Natural killer cell (primary cell): ENCODE measurements around the gene P4HTM. TPM values are rescaled to one million over a fixed set of nuclear protein-coding genes. Genes with fewer than 3 reads are reported as not detected.
A peak's percentile ranks its signal among the peaks of the same experiment; 100 is the strongest.

Source experiments
- ATAC-seq, 3 donors: fragments of 150-1000 bp in 2 of 3; fragments of 200-7000 bp in 1 of 3; cut with Tn5 transposase; 1 replicate in 1 of 3; 2 replicates in 2 of 3; pipeline ENCODE4 v1.10.0; 2021; ENCODE audit warnings: mild to moderate bottlenecking in 2 of 3, moderate library complexity in 2 of 3
- DNase-seq, 2 donors: peaks; one replicate each; pipeline versions ENCODE4 v3.0.0 to v3.0.0-alpha.2; 2013 to 2021; ENCODE audit warnings: mixed read lengths in 1 of 2
- H3K27ac ChIP-seq: one replicate; pipeline ENCODE4 v1.5.1; 2013; ENCODE audit warnings: mild to moderate bottlenecking, low read length
- H3K27me3 ChIP-seq: one replicate; pipeline ENCODE4 v1.6.1; 2013; ENCODE audit warnings: low read length; ENCODE audit not compliant: control insufficient read depth, insufficient read depth
- H3K36me3 ChIP-seq: one replicate; pipeline ENCODE4 v1.6.1; 2013; ENCODE audit warnings: low read length; ENCODE audit not compliant: control insufficient read depth, insufficient read depth
- H3K4me1 ChIP-seq: one replicate; pipeline ENCODE4 v1.6.1; 2013; ENCODE audit warnings: low read length; ENCODE audit not compliant: control insufficient read depth, insufficient read depth
- H3K4me3 ChIP-seq: one replicate; pipeline ENCODE4 v1.5.1; 2013; ENCODE audit warnings: low read length
- H3K9me3 ChIP-seq: one replicate; pipeline ENCODE4 v1.6.1; 2013; ENCODE audit warnings: low read length; ENCODE audit not compliant: control insufficient read depth, insufficient read depth
- H3K27ac Mint-ChIP-seq, 2 donors: one replicate each; pipeline ENCODE4 v1.8.0; 2022; ENCODE audit warnings: mild to moderate bottlenecking in 2 of 2, mixed read lengths in 2 of 2, moderate library complexity in 1 of 2
- H3K27me3 Mint-ChIP-seq, 2 donors: one replicate each; pipeline ENCODE4 v1.8.0; 2022; ENCODE audit warnings: low read depth in 2 of 2, mixed read lengths in 2 of 2
- H3K36me3 Mint-ChIP-seq: one replicate; pipeline ENCODE4 v1.8.0; 2022; ENCODE audit warnings: mixed read lengths
- H3K4me1 Mint-ChIP-seq, 2 donors: one replicate each; pipeline ENCODE4 v1.8.0; 2022; ENCODE audit warnings: mixed read lengths in 2 of 2
- H3K4me3 Mint-ChIP-seq: one replicate; pipeline ENCODE4 v1.8.0; 2022; ENCODE audit warnings: mild to moderate bottlenecking, moderate library complexity, mixed read lengths
- H3K9me3 Mint-ChIP-seq, 2 donors: one replicate each; pipeline ENCODE4 v1.8.0; 2022; ENCODE audit warnings: mixed read lengths in 2 of 2
- WGBS: methylation state at CpG from one replicate; pipeline ENCODE4 v1.1.7; 2013; ENCODE audit warnings: missing lambda C conversion rate; ENCODE audit not compliant: insufficient coverage; 5-methylcytosine and 5-hydroxymethylcytosine counted together
- intact Hi-C: fragments of 100-400 bp; cut with micrococcal nuclease; formaldehyde crosslinking; loops from one replicate; pipeline ENCODE4 v1.14.2; 2022
- total RNA-seq, 4 donors: library from RNA; stranded (reverse); fragments of 120-200 nt in 1 of 4; gene quantifications; one replicate each; pipeline versions ENCODE4 v1.2.3 to v1.2.4, GENCODE V29; 2013 to 2022
- TF ChIP-seq, protein P1 (sequence below): fragments of 200-600 bp; IDR thresholded peaks from one replicate; pipeline ENCODE4 v1.8.0; 2022; ENCODE audit warnings: antibody characterized with exemption

P4HTM gene
- total RNA-seq, 3 donors from 2014 or later (not counting 1 experiment from before 2014, with no cell fraction given), result 28.8 to 31.3 (median 30.6) TPM

DNA sequence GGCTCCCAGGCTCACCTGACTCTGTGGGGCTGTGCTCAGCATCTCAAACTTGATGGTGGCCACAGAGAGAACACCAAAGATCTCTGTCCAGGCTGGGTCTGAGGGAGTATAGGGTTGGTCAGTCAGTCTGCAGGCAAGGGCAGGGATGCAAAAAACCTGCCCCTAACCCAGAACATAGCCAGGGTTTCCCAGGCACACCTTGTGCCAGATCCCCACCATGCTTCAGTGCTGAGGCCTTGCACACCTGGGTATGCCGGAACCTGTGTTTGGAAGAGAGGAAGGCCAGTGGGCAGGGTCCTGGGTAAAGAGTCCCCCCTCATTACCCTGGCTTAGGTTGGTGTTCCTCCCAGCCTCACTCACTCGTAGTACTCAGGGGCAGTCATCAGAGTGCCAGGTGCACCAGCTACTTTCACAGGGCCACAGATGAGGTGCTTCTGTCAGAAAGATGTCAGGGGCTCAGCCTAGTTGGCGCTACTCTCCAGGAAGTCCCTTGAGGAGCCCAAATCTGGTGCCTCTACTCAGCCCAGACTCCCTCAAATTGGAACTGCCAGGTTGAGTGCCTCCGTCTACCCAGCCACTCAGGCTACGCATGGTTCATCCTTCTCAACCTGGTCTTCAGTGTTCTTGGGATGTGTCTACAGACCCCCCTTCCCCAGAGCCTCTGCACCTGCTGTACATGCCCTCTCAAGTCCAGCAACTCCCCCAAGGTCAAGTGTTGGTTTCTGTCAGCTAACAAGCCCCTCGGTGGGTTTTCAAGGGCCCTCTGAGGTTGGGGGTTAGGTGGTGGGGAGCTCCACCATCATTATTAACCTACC is 26.6 kb downstream of the P4HTM start:
- no peak for ATAC-seq
- 96% methylated on average over 5 of the region's 6 CpGs for WGBS
- H3K9me3 ChIP-seq, result no peaks in the 10 kb centered on the region
- no peak overlapping the region for H3K4me3 ChIP-seq
- Mint-ChIP-seq H3K4me3 (no peak overlapping the region), H3K4me1 (peaks cover 5 to 16% of the 10 kb centered on the region in 2 donors), H3K9me3 (no peaks in the 10 kb centered on the region), H3K27me3 (no peaks in the 10 kb centered on the region), H3K27ac (no peak overlapping the region), H3K36me3 (no peaks in the 10 kb centered on the region)
- H3K36me3 ChIP-seq, result peaks cover 40% of the 10 kb centered on the region
- no peak for DNase-seq
- H3K27ac ChIP-seq, result no peak overlapping the region
- intact Hi-C loops, result no loop called here
- peaks cover 36% of the 10 kb centered on the region for H3K4me1 ChIP-seq
- TF ChIP-seq, protein P1, sequence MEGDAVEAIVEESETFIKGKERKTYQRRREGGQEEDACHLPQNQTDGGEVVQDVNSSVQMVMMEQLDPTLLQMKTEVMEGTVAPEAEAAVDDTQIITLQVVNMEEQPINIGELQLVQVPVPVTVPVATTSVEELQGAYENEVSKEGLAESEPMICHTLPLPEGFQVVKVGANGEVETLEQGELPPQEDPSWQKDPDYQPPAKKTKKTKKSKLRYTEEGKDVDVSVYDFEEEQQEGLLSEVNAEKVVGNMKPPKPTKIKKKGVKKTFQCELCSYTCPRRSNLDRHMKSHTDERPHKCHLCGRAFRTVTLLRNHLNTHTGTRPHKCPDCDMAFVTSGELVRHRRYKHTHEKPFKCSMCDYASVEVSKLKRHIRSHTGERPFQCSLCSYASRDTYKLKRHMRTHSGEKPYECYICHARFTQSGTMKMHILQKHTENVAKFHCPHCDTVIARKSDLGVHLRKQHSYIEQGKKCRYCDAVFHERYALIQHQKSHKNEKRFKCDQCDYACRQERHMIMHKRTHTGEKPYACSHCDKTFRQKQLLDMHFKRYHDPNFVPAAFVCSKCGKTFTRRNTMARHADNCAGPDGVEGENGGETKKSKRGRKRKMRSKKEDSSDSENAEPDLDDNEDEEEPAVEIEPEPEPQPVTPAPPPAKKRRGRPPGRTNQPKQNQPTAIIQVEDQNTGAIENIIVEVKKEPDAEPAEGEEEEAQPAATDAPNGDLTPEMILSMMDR, result no peak
- no peaks in the 10 kb centered on the region for H3K27me3 ChIP-seq

DNA sequence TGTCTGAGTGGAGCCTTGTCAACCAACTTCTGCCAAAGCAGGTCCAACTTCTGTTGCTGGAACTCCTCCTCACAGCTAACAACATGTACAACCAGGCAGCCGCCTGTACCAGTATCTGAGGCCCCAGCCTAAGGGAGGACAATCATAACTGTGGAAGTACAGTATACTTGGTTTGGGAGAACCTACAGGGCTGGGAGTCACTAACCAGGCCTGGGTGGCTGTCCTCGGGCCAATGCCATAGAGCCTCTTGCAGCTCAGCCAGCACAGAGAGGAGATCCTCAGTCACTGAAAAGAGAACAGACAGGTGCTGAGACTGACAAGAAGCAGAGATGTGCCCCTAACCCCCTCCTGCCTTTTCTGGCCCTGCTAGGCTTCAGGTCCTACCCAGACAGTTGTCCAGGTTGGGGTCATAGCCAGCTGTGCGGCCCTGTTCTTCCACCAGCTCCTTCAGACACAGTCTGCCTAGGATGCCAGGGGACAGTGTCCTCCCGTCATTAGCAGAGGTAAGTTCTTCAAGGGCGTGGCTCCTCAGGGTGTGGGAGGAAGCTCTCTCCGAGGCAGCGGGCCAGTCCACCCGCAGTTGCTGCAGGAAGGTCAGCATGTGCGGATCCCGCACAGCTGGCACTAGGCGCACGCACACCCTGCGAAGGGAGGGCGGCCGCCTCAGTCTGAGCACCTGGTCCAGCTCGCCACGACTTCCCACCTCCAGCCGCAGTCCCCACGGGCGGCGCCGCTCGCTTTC is 27.4 kb downstream of the P4HTM start:
- DNase-seq, result no peak
- Histone ChIP-seq H3K9me3 (no peaks in the 10 kb centered on the region), H3K27me3 (no peaks in the 10 kb centered on the region), H3K4me1 (peaks cover 38% of the 10 kb centered on the region), H3K4me3 (peak overlapping the region; percentile 68), H3K27ac (no peak overlapping the region), H3K36me3 (peaks cover 32% of the 10 kb centered on the region)
- no peak for ATAC-seq
- H3K27ac Mint-ChIP-seq, result peak overlapping the region; percentile 86 to 95
- TF ChIP-seq, protein P1, result no peak
- H3K36me3 Mint-ChIP-seq, result no peaks in the 10 kb centered on the region
- 11% methylated on average over 23 of the region's 23 CpGs for WGBS
- H3K27me3 Mint-ChIP-seq, result no peaks in the 10 kb centered on the region
- H3K9me3 Mint-ChIP-seq, result no peaks in the 10 kb centered on the region
- peak overlapping the region; percentile 98 for H3K4me3 Mint-ChIP-seq
- peaks cover 7 to 18% of the 10 kb centered on the region in 2 donors for H3K4me1 Mint-ChIP-seq
- intact Hi-C loops, result no loop called here

DNA sequence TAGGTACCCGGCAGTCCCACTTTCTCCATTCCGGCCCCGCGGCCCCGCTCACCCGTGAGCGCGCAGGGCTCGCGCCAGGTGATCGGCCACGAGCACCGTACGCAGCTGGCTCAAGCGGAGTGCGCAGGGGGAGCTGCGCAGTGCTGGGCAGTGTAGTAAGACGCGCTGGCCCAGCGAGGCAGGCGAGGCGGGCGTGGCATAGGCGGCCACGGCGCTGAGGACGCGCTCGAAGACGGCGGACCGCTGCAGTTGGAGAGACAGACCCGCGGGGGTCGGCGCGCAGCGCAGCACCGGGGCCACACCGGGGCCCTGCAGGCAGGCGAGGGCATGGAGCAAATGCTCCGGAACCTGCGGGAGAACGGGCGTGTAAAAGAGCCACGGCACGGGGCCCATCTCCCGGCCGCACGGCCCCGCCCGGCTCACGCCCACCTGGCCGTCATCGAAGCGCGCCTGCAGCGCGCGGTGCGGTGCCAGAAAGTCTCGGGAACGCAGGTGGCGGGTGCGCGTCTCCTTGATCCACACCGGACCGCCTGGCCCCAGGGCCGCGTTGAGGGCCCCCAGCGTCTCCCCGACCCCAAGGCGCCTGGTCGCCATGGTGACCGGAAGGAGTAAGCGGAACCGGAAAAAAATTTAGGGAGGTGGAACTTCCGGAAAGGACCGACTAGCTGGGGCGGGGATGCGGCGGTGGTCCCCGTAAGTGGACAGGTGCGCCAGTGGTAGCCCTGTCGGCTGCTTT is 28.1 kb downstream of the P4HTM start, which contains the start of gene DALRD3:
TSS of gene DALRD3 (minus strand) at position 610 of the 736 bp plus-strand sequence. CDS start at position 594, 16 bp downstream.
- TF ChIP-seq, protein P1, result no peak
- H3K27ac Mint-ChIP-seq, result peak within 1 kb of the TSS; percentile 86 to 95
- H3K27me3 Mint-ChIP-seq, result no peaks in the 10 kb centered on the region
- ATAC-seq (peak in 2 of 3 donors; percentile 6), DNase-seq (peak; percentile 65 to 73)
- Histone ChIP-seq H3K27ac (peak within 1 kb of the TSS; percentile 79), H3K27me3 (no peaks in the 10 kb centered on the region), H3K4me3 (peak within 1 kb of the TSS; percentile 68), H3K36me3 (peaks cover 27% of the 10 kb centered on the region), H3K4me1 (peaks cover 45% of the 10 kb centered on the region), H3K9me3 (no peaks in the 10 kb centered on the region)
- no peaks in the 10 kb centered on the region for H3K9me3 Mint-ChIP-seq
- H3K36me3 Mint-ChIP-seq, result no peaks in the 10 kb centered on the region
- peaks cover 13 to 23% of the 10 kb centered on the region in 2 donors for H3K4me1 Mint-ChIP-seq
- peak within 1 kb of the TSS; percentile 98 for H3K4me3 Mint-ChIP-seq
- under 1% methylated on average over 85 of the region's 85 CpGs for WGBS
- intact Hi-C loops, result no loop called here
